Panc1 (cell line): Measurements from ENCODE around the gene XXYLT1.

Experiments used
- POLR2AphosphoS5 ChIP-seq: IDR thresholded peaks from 2 replicates; pipeline ENCODE4 v1.6.1; 2012; ENCODE audit warnings: mild to moderate bottlenecking, low read depth, low read length, moderate library complexity
- TF ChIP-seq, protein P1 (sequence below): fragments of 450-650 bp; IDR thresholded peaks from 2 replicates; pipeline ENCODE4 v1.5.1; 2017; ENCODE audit warnings: mild to moderate bottlenecking
- TF ChIP-seq, protein P2 (sequence below), 2 experiments: IDR thresholded peaks; 2 replicates each; pipeline ENCODE4 v1.6.1; 2011 to 2012; ENCODE audit warnings: low read depth in 2 of 2, control low read depth in 1 of 2, low read length in 1 of 2, mild to moderate bottlenecking in 1 of 2, moderate library complexity in 1 of 2; ENCODE audit not compliant: insufficient read depth in 1 of 2

DNA sequence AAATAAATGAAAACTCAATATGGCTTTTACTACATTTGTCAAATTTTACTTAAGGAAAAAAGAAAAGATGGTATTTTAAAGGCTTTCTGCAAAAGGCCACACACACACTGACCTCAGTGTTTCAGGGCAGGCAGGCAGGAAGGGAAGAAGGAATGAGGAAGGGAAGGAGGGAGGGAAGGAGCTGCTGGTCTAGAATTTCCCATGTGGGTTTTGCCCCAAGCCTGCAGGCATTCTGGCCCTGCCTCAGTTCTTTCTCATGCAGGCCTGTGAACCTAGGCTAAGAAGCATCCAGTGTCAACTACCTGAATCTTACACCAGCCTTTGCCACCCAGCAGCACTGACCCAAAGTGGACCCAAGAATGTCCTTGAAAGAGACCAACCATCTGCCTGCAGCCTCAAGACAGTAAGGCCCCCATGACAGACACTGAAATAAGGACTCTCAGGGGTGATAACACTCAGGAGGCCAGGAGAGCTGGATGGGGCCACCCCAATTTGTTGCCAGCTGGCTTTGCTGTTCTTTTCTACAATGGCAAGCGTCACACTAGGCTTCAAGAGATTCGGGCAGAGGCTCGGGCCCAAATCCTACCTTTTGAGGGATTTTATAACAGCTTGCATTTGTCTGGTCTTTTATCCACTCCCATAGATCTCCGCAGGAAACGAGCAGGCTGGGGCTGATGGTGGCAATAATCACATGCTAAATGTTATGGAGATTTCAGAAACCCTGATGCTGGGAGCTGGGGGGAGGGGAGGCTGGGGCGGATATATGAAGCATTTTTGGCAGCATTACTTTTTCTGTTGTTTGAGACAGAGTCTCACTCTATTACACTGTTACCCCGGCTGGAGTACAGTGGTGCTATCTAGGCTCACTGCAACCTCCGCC lies 51.4 kb downstream of the XXYLT1 start:
- TF ChIP-seq, protein P1, sequence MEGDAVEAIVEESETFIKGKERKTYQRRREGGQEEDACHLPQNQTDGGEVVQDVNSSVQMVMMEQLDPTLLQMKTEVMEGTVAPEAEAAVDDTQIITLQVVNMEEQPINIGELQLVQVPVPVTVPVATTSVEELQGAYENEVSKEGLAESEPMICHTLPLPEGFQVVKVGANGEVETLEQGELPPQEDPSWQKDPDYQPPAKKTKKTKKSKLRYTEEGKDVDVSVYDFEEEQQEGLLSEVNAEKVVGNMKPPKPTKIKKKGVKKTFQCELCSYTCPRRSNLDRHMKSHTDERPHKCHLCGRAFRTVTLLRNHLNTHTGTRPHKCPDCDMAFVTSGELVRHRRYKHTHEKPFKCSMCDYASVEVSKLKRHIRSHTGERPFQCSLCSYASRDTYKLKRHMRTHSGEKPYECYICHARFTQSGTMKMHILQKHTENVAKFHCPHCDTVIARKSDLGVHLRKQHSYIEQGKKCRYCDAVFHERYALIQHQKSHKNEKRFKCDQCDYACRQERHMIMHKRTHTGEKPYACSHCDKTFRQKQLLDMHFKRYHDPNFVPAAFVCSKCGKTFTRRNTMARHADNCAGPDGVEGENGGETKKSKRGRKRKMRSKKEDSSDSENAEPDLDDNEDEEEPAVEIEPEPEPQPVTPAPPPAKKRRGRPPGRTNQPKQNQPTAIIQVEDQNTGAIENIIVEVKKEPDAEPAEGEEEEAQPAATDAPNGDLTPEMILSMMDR: no peak
- TF ChIP-seq, protein P2, sequence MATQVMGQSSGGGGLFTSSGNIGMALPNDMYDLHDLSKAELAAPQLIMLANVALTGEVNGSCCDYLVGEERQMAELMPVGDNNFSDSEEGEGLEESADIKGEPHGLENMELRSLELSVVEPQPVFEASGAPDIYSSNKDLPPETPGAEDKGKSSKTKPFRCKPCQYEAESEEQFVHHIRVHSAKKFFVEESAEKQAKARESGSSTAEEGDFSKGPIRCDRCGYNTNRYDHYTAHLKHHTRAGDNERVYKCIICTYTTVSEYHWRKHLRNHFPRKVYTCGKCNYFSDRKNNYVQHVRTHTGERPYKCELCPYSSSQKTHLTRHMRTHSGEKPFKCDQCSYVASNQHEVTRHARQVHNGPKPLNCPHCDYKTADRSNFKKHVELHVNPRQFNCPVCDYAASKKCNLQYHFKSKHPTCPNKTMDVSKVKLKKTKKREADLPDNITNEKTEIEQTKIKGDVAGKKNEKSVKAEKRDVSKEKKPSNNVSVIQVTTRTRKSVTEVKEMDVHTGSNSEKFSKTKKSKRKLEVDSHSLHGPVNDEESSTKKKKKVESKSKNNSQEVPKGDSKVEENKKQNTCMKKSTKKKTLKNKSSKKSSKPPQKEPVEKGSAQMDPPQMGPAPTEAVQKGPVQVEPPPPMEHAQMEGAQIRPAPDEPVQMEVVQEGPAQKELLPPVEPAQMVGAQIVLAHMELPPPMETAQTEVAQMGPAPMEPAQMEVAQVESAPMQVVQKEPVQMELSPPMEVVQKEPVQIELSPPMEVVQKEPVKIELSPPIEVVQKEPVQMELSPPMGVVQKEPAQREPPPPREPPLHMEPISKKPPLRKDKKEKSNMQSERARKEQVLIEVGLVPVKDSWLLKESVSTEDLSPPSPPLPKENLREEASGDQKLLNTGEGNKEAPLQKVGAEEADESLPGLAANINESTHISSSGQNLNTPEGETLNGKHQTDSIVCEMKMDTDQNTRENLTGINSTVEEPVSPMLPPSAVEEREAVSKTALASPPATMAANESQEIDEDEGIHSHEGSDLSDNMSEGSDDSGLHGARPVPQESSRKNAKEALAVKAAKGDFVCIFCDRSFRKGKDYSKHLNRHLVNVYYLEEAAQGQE (IDR thresholded peaks at IDR 0.05; ENCODE audit: insufficient read depth in 1 of 2, low read depth in 2 of 2, low read length in 1 of 2): no peak
- TF ChIP-seq POLR2AphosphoS5: no peak
